Measurements from ENCODE around the gene SKA3.

DNA sequence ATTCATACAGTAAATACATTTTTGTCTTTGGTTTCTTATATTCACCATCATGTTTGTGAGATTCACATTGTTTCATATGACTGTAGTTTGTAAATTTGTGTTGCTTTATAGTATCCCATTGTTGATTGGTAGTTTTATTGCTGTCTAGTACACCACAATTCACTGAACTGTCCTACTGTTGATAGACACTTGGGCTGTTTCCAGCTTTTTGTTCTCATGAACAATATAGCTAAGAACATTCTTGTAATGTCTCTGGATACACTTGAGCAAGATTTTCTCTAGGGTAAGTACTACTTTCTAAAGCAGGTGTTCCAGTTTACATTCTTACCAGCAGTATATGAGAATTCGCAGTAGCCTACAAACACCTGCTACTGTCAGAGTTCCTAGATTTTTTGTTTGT, 37.8 kb downstream of the SKA3 start:
- TF ChIP-seq, protein P1, sequence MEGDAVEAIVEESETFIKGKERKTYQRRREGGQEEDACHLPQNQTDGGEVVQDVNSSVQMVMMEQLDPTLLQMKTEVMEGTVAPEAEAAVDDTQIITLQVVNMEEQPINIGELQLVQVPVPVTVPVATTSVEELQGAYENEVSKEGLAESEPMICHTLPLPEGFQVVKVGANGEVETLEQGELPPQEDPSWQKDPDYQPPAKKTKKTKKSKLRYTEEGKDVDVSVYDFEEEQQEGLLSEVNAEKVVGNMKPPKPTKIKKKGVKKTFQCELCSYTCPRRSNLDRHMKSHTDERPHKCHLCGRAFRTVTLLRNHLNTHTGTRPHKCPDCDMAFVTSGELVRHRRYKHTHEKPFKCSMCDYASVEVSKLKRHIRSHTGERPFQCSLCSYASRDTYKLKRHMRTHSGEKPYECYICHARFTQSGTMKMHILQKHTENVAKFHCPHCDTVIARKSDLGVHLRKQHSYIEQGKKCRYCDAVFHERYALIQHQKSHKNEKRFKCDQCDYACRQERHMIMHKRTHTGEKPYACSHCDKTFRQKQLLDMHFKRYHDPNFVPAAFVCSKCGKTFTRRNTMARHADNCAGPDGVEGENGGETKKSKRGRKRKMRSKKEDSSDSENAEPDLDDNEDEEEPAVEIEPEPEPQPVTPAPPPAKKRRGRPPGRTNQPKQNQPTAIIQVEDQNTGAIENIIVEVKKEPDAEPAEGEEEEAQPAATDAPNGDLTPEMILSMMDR (conservative IDR thresholded peaks at IDR 0.05; ENCODE audit: low read depth, low read length): no peak
- no peak for TF ChIP-seq EZH2 (IDR thresholded peaks at IDR 0.05; ENCODE audit: borderline replicate concordance, low read depth, low read length, poor library complexity, severe bottlenecking)
